ENCODE data around the gene MLN.

MLN gene

DNA sequence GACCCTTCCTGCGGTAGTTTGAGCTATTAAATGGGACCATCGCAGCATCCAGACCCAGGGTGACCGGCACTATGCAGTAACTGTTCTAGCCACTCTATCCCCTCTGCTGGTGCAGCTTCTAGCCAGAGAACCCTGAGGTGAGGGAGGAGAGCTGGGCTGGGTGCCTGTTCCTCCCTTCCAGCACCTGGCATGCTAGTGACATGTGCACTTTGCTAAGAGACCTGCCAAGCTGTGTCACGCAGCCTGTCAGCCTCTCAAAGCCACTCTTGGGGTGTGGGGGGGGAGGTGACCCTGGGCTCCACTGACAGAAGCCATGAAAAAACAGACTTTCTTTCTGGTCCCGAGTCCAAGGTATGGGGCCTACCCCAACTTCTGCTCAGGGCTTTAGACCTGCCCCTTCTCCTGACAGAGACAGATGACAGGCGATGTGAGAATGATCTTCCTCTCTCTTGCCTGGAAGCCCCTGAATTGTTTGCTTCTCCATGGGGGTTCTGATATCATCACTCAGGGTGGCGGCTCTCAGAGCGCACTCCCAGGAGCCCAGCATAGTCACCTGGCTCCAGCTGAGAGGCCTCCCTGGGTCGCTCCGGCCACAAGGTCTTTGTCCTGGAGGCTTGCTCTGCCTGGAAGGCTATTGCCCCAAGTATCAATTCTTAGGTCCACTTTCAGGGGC is 47.2 kb upstream of the MLN start:
- no peak overlapping the region for H3K4me2 ChIP-seq (ENCODE audit: low read length)
- TF ChIP-seq, protein P1, sequence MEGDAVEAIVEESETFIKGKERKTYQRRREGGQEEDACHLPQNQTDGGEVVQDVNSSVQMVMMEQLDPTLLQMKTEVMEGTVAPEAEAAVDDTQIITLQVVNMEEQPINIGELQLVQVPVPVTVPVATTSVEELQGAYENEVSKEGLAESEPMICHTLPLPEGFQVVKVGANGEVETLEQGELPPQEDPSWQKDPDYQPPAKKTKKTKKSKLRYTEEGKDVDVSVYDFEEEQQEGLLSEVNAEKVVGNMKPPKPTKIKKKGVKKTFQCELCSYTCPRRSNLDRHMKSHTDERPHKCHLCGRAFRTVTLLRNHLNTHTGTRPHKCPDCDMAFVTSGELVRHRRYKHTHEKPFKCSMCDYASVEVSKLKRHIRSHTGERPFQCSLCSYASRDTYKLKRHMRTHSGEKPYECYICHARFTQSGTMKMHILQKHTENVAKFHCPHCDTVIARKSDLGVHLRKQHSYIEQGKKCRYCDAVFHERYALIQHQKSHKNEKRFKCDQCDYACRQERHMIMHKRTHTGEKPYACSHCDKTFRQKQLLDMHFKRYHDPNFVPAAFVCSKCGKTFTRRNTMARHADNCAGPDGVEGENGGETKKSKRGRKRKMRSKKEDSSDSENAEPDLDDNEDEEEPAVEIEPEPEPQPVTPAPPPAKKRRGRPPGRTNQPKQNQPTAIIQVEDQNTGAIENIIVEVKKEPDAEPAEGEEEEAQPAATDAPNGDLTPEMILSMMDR (IDR thresholded peaks at IDR 0.05; ENCODE audit: low read length), result no peak
- no peak for TF ChIP-seq EZH2 (IDR thresholded peaks at IDR 0.05; ENCODE audit: borderline replicate concordance, low read length)
- no peaks in the 10 kb centered on the region for H3K79me2 ChIP-seq (ENCODE audit: insufficient read depth, low read length)
- no peaks in the 10 kb centered on the region for H3K9me3 ChIP-seq (ENCODE audit: low read length)
- H3K9ac ChIP-seq (ENCODE audit: low read length), result no peak overlapping the region
- no peaks in the 10 kb centered on the region for H4K20me1 ChIP-seq (ENCODE audit: insufficient read depth, low read length)
- no peak overlapping the region for H3K27ac ChIP-seq (ENCODE audit: low read depth, low read length, poor library complexity, severe bottlenecking)
- no peaks in the 10 kb centered on the region for H3K4me1 ChIP-seq (ENCODE audit: insufficient read depth, low read length, severe bottlenecking)
- H3K9me2 ChIP-seq (ENCODE audit: low read depth, low read length), result no peaks in the 10 kb centered on the region
- no peak overlapping the region for H2AFZ ChIP-seq (ENCODE audit: low read length)
- H3K36me3 ChIP-seq (ENCODE audit: insufficient read depth, low read length), result no peaks in the 10 kb centered on the region
- H3K4me3 ChIP-seq (ENCODE audit: low read depth, low read length, poor library complexity, severe bottlenecking), result no peak overlapping the region
- H3K27me3 ChIP-seq (ENCODE audit: insufficient read depth, low read length), result peaks cover 10% of the 10 kb centered on the region; the same call in 1 of the 2 replicates
- H3F3A ChIP-seq (ENCODE audit: insufficient read depth, low read length), result no peaks in the 10 kb centered on the region

DNA sequence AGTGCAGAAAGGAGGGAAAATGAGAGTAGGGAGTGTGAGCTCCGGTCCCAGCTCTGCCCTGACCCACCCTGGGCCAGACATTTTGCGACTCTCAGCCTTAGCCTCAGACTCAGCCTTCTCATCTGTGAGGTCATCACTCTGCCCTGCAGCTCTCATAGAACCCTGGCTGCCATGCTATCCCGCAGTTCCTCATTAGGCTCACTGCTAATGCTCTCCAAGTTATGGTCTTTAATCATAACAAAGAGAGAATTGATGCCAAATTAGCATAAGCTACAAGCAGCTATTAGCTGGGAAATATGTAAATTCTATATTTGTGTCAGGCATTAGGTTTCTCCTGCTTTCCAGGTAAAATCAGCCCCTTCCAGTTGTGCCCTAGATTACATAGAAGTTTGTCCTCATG is 46.5 kb upstream of the MLN start:
- Histone ChIP-seq H4K20me1 (ENCODE audit: insufficient read depth, low read length) (no peaks in the 10 kb centered on the region), H3K4me2 (ENCODE audit: low read length) (no peak overlapping the region), H3K27me3 (ENCODE audit: insufficient read depth, low read length) (peaks cover 10% of the 10 kb centered on the region; the same call in 1 of the 2 replicates), H3K4me1 (ENCODE audit: insufficient read depth, low read length, severe bottlenecking) (no peaks in the 10 kb centered on the region), H3K36me3 (ENCODE audit: insufficient read depth, low read length) (no peaks in the 10 kb centered on the region), H3F3A (ENCODE audit: insufficient read depth, low read length) (no peaks in the 10 kb centered on the region), H3K9ac (ENCODE audit: low read length) (no peak overlapping the region), H2AFZ (ENCODE audit: low read length) (no peak overlapping the region), H3K4me3 (ENCODE audit: low read depth, low read length, poor library complexity, severe bottlenecking) (no peak overlapping the region), H3K79me2 (ENCODE audit: insufficient read depth, low read length) (no peaks in the 10 kb centered on the region), H3K9me2 (ENCODE audit: low read depth, low read length) (no peaks in the 10 kb centered on the region), H3K9me3 (ENCODE audit: low read length) (no peaks in the 10 kb centered on the region), H3K27ac (ENCODE audit: low read depth, low read length, poor library complexity, severe bottlenecking) (no peak overlapping the region)
- TF ChIP-seq EZH2 (IDR thresholded peaks at IDR 0.05; ENCODE audit: borderline replicate concordance, low read length), result no peak
- TF ChIP-seq, protein P1 (IDR thresholded peaks at IDR 0.05; ENCODE audit: low read length), result no peak

DNA sequence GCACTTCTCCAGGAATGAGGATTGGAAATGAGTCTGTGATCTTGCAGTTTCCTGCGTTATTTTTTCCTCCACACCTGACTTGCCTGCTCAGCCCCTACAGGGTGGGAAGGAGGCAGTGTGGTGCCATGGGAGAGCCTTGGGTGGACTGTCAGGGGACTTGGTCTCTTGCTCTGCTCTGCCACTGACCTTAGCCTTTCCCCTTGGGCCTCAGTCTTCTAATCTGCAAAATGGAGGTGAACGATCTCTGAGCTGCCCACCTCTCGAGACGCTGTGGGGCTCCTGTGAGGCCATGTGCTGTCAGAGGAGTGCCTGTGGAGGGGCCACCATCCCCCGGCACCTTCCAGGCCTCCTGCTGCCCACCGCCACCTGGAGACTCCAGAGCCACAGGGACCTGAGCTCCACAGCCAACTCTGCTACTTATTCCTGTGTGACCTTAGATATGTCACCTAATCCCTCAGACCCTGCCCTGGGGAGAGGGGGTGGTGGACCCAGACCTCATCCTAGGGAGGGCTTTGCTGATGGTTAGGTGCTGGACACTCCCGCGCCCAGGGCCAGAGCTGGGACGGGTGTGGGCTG is 45.8 kb upstream of the MLN start:
- no peak for TF ChIP-seq EZH2 (IDR thresholded peaks at IDR 0.05; ENCODE audit: borderline replicate concordance, low read length)
- TF ChIP-seq, protein P1 (IDR thresholded peaks at IDR 0.05; ENCODE audit: low read length), result no peak
- Histone ChIP-seq H3F3A (ENCODE audit: insufficient read depth, low read length) (no peaks in the 10 kb centered on the region), H3K79me2 (ENCODE audit: insufficient read depth, low read length) (no peaks in the 10 kb centered on the region), H3K27ac (ENCODE audit: low read depth, low read length, poor library complexity, severe bottlenecking) (no peak overlapping the region), H2AFZ (ENCODE audit: low read length) (no peak overlapping the region), H3K9me3 (ENCODE audit: low read length) (no peaks in the 10 kb centered on the region), H4K20me1 (ENCODE audit: insufficient read depth, low read length) (no peaks in the 10 kb centered on the region), H3K9me2 (ENCODE audit: low read depth, low read length) (no peaks in the 10 kb centered on the region), H3K4me3 (ENCODE audit: low read depth, low read length, poor library complexity, severe bottlenecking) (no peak overlapping the region), H3K36me3 (ENCODE audit: insufficient read depth, low read length) (no peaks in the 10 kb centered on the region), H3K9ac (ENCODE audit: low read length) (no peak overlapping the region), H3K27me3 (ENCODE audit: insufficient read depth, low read length) (peaks cover 10% of the 10 kb centered on the region; the same call in 1 of the 2 replicates), H3K4me1 (ENCODE audit: insufficient read depth, low read length, severe bottlenecking) (no peaks in the 10 kb centered on the region), H3K4me2 (ENCODE audit: low read length) (no peak overlapping the region)
